HepG2 (cell line): ENCODE results near the gene BCAS1.

Experiments
- HNRNPL ChIP-seq: fragments of 200-400 bp; formaldehyde crosslinking; IDR thresholded peaks from 2 replicates; pipeline ENCODE4 v1.6.1; 2017; ENCODE audit warnings: mild to moderate bottlenecking, low read depth, low read length
- POLR2AphosphoS5 ChIP-seq: IDR thresholded peaks from 2 replicates; pipeline ENCODE4 v1.6.1; 2012; ENCODE audit warnings: low read depth, low read length
- TP53 ChIP-seq: sonication (generic); formaldehyde crosslinking; conservative IDR thresholded peaks from 2 replicates; pipeline ENCODE4 v1.4.0; 2020; ENCODE audit warnings: missing genetic modification reagents
- ZNF224 ChIP-seq: sonication (generic); formaldehyde crosslinking; IDR thresholded peaks from 2 replicates; pipeline ENCODE4 v1.5.0; 2020; ENCODE audit warnings: mild to moderate bottlenecking, missing genetic modification reagents
- TF ChIP-seq, protein P1 (sequence below), 2 experiments: IDR thresholded peaks; 2 replicates each; pipeline ENCODE4 v1.6.1; 2011 to 2012; ENCODE audit warnings: low read length in 2 of 2, borderline replicate concordance in 1 of 2, low read depth in 1 of 2, mild to moderate bottlenecking in 1 of 2, moderate library complexity in 1 of 2

DNA sequence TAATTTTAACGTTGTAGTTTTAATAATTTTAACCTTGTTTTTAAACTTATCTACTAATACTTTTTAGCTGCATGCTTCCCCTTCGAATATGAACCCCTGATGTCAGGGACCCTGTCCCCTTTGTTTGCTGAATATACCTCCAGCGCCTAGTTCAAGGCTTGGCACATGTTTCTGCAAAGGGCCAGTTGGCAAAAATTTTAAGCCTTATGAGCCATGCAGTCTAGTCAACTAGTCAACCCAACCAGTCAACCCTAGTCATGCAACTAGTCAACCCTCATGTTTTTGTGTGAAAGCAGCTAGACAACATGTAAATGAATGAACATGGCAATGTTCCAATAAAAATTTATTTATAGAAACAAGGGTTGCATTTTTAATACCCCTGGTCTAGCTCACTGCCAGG lies 119.8 kb downstream of the BCAS1 start:
- no peak for TF ChIP-seq TP53 (CRISPR knock-in tag)
- TF ChIP-seq ZNF224 (CRISPR knock-in tag): no peak
- TF ChIP-seq, protein P1, sequence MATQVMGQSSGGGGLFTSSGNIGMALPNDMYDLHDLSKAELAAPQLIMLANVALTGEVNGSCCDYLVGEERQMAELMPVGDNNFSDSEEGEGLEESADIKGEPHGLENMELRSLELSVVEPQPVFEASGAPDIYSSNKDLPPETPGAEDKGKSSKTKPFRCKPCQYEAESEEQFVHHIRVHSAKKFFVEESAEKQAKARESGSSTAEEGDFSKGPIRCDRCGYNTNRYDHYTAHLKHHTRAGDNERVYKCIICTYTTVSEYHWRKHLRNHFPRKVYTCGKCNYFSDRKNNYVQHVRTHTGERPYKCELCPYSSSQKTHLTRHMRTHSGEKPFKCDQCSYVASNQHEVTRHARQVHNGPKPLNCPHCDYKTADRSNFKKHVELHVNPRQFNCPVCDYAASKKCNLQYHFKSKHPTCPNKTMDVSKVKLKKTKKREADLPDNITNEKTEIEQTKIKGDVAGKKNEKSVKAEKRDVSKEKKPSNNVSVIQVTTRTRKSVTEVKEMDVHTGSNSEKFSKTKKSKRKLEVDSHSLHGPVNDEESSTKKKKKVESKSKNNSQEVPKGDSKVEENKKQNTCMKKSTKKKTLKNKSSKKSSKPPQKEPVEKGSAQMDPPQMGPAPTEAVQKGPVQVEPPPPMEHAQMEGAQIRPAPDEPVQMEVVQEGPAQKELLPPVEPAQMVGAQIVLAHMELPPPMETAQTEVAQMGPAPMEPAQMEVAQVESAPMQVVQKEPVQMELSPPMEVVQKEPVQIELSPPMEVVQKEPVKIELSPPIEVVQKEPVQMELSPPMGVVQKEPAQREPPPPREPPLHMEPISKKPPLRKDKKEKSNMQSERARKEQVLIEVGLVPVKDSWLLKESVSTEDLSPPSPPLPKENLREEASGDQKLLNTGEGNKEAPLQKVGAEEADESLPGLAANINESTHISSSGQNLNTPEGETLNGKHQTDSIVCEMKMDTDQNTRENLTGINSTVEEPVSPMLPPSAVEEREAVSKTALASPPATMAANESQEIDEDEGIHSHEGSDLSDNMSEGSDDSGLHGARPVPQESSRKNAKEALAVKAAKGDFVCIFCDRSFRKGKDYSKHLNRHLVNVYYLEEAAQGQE (IDR thresholded peaks at IDR 0.05; ENCODE audit: borderline replicate concordance in 1 of 2, low read depth in 1 of 2, low read length in 2 of 2): no peak
- no peak for TF ChIP-seq HNRNPL
- no peak for TF ChIP-seq POLR2AphosphoS5
